ENCODE measurements around the gene COL9A3. TPM values are rescaled to one million over a fixed set of nuclear protein-coding genes. Genes with fewer than 3 reads are reported as not detected.

Gene COL9A3
- total RNA-seq, 1 experiment from 2014 or later, result 150 TPM

GRCh38 chr20:62811720-62812119, 5.1 kb upstream of the COL9A3 start:
- no peak for DNase-seq
- Histone ChIP-seq H4K5ac (ENCODE audit: insufficient read length, low read depth, low read length) (no peak overlapping the region), H2AK5ac (ENCODE audit: insufficient read length, low read length) (no peak overlapping the region), H4K91ac (ENCODE audit: insufficient read length, low read depth, low read length) (no peak overlapping the region), H2BK5ac (ENCODE audit: insufficient read length, low read length) (no peak overlapping the region), H3K9me3 (ENCODE audit: control insufficient read depth, low read depth, low read length) (no peaks in the 10 kb centered on the region), H3T11ph (ENCODE audit: low read length) (no peak overlapping the region), H2BK20ac (ENCODE audit: low read depth, low read length, poor library complexity, severe bottlenecking) (no peak overlapping the region), H2BK12ac (ENCODE audit: insufficient read length, low read depth, low read length) (no peak overlapping the region), H3K9ac (ENCODE audit: extremely low read depth, insufficient read length, low read length) (no peak overlapping the region), H3K23ac (ENCODE audit: insufficient read length, low read depth, low read length) (no peak overlapping the region), H2BK15ac (ENCODE audit: low read depth, low read length) (no peak overlapping the region), H3K79me2 (ENCODE audit: insufficient read depth, low read length) (no peaks in the 10 kb centered on the region), H3K4ac (ENCODE audit: low read depth, low read length) (no peak overlapping the region), H3K14ac (ENCODE audit: insufficient read depth, low read length) (no peak overlapping the region), H4K8ac (replicated peaks; ENCODE audit: insufficient read length, low read depth, low read length) (no peak overlapping the region), H3K18ac (ENCODE audit: insufficient read length, low read depth, low read length) (no peak overlapping the region), H3K27ac (ENCODE audit: insufficient read length, low read depth, low read length) (no peak overlapping the region), H3K79me1 (ENCODE audit: insufficient read depth, low read depth, low read length, poor library complexity, severe bottlenecking) (no peaks in the 10 kb centered on the region), H2BK120ac (ENCODE audit: low read depth, low read length, poor library complexity, severe bottlenecking) (no peak overlapping the region), H2AFZ (ENCODE audit: low read length) (no peak overlapping the region), H3K4me2 (ENCODE audit: insufficient read depth, insufficient read length, low read length) (no peak overlapping the region), H3K4me1 (ENCODE audit: insufficient read depth, low read length) (no peaks in the 10 kb centered on the region; the same call in 1 of the 2 replicates), H3K23me2 (ENCODE audit: insufficient read length, low read depth, low read length, poor library complexity, severe bottlenecking) (peaks cover 12% of the 10 kb centered on the region), H4K20me1 (ENCODE audit: control insufficient read depth, insufficient read depth, insufficient read length) (no peaks in the 10 kb centered on the region), H3K56ac (ENCODE audit: insufficient read length, low read depth, low read length) (no peak overlapping the region), H3K27me3 (ENCODE audit: insufficient read depth, low read length) (no peaks in the 10 kb centered on the region)
- Mint-ChIP-seq H3K27ac (peak overlapping the region in 1 of 3 experiments; percentile 70; a peak in 1 of 7 replicates), H3K27me3 (ENCODE audit: low read depth) (peaks cover 5% of the 10 kb centered on the region), H3K9me3 (no peaks in the 10 kb centered on the region), H3K4me3 (no peak overlapping the region), H3K4me1 (peaks cover 13 to 14% of the 10 kb centered on the region in 2 experiments), H3K36me3 (ENCODE audit: insufficient read depth in 1 of 3, low read depth in 3 of 3) (peaks cover 1 to 28% (median 27%) of the 10 kb centered on the region in 3 experiments; a peak in 6 of 7 replicates)
- no peak for TF ChIP-seq CTCF (conservative IDR thresholded peaks at IDR 0.05)
- WGBS (ENCODE audit: extremely low coverage, insufficient read length, low lambda C conversion rate), result no CpG with 5 or more reads among the region's 10 CpGs

Data from H9 (cell line).